ENCODE results near the gene CTNNAL1. TPM values are rescaled to one million over a fixed set of nuclear protein-coding genes. Genes with fewer than 3 reads are reported as not detected.

The CTNNAL1 gene
- total RNA-seq, 4 donors from 2014 or later = 106 to 231 (median 156) TPM

DNA sequence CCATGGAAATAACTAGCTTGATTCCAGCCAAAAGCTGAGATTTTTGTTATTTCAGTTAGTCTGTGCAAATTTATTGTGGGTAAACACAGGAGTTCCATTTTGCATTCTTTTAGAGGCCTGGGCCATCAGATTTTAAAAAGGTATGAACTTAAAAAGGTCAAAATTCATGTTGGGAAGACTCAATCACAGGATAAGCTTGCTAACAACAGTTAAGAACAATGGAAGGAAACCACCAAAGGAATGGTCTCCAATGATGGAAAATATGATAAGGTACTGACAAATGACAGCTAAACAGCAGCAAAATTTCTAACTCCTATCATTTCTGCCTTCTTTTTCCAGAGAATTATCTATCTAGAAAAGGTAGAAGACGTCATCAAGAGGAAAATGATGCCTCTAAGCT is 63.1 kb downstream of the CTNNAL1 start:
- H3K27me3 ChIP-seq = no peaks in the 10 kb centered on the region
- 71 to 80% methylated on average over 1 of the region's 1 CpG for WGBS, 2 donors
- intact Hi-C loops (cut with DNase I) = no loop called here

DNA sequence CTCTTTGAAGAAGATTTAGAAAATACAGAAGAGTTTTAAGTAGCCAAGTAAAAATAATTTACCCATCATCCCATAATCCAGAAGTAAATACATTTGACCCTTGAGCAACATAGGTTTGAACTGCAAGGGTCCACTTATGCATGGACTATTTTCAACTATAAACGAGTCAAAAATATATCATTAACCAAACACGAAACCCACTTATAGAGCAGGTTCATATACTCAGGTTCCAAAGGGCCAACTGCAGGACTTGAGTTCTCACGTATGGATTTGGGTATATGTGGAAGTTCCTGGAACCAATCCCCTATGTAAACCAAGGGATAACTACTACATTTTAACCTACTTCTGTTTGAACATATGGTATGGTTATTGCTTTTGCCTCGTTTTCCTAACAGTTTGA is 73.3 kb downstream of the CTNNAL1 start:
- TF ChIP-seq, protein P1, sequence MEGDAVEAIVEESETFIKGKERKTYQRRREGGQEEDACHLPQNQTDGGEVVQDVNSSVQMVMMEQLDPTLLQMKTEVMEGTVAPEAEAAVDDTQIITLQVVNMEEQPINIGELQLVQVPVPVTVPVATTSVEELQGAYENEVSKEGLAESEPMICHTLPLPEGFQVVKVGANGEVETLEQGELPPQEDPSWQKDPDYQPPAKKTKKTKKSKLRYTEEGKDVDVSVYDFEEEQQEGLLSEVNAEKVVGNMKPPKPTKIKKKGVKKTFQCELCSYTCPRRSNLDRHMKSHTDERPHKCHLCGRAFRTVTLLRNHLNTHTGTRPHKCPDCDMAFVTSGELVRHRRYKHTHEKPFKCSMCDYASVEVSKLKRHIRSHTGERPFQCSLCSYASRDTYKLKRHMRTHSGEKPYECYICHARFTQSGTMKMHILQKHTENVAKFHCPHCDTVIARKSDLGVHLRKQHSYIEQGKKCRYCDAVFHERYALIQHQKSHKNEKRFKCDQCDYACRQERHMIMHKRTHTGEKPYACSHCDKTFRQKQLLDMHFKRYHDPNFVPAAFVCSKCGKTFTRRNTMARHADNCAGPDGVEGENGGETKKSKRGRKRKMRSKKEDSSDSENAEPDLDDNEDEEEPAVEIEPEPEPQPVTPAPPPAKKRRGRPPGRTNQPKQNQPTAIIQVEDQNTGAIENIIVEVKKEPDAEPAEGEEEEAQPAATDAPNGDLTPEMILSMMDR (IDR thresholded peaks at IDR 0.05) = no peak
- no peak for TF ChIP-seq POLR2A (IDR thresholded peaks at IDR 0.05)
- H3K4me1 ChIP-seq = peaks cover 4 to 38% of the 10 kb centered on the region in 2 donors
- intact Hi-C loops (cut with DNase I) = no loop called here
- DNase-seq = no peak
- 93 to 94% methylated on average over 4 of the region's 4 CpGs for WGBS, 2 donors
- no peak overlapping the region for H3K27ac ChIP-seq
- H3K27me3 ChIP-seq = no peaks in the 10 kb centered on the region
- H3K4me3 ChIP-seq (replicated peaks in 1 of 3) = no peak overlapping the region
- H3K36me3 ChIP-seq = peaks cover 11 to 20% of the 10 kb centered on the region in 2 donors
- no peaks in the 10 kb centered on the region for H3K9me3 ChIP-seq

More for the DNA sequence above, 63.1 kb downstream of the CTNNAL1 start:
- DNase-seq = no peak
- Histone ChIP-seq H3K27ac (no peak overlapping the region), H3K4me3 (replicated peaks in 1 of 3) (no peak overlapping the region), H3K9me3 (no peaks in the 10 kb centered on the region), H3K4me1 (peaks cover 0 to 5% of the 10 kb centered on the region in 2 donors), H3K36me3 (peaks cover 0 to 4% of the 10 kb centered on the region in 2 donors)
- TF ChIP-seq, protein P1 (IDR thresholded peaks at IDR 0.05) = no peak
- no peak for TF ChIP-seq POLR2A (IDR thresholded peaks at IDR 0.05)

DNA sequence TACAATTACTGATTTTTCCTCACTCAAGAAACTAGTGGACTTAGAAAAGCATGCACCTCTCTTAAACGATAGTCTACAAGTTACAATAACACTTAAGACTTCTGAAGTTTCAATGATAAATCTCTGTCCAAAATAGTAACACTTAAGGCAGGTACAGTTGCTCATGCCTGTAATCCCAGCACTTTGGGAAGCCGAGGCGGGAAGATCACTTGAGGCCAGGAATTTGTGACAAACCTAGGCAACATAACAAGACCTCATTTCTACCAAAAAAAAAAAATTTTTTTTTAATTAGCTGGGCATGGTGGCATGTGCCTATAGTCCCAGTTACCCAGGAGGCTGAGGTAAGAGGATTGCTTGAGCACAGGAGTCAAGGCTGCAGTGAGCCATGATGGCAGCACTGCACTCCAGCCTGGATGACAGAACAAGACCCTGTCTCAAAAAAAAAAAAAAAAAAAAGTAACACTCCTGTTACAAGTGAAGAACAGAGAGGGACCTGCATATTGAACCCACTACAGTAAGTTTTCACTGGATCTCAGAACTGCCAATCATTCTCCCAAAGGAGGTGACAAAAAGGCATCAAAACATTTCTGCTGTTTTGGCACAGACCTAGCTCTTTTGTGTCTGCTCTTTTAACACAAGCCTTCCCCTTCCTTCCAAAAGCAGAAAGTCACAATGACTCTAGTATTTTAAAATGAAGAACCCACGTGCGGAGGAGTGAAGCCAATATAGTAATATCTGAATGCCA is 75.6 kb downstream of the CTNNAL1 start:
- Histone ChIP-seq H3K9me3 (no peaks in the 10 kb centered on the region), H3K27me3 (no peaks in the 10 kb centered on the region), H3K36me3 (peaks cover 0 to 13% of the 10 kb centered on the region in 2 donors), H3K4me3 (replicated peaks in 1 of 3) (no peak overlapping the region), H3K4me1 (peaks cover 12 to 44% of the 10 kb centered on the region in 2 donors), H3K27ac (peak overlapping the region; percentile 44 to 64 (median 44))
- intact Hi-C loops (cut with DNase I) = no loop called here
- 59 to 60% methylated on average over 5 of the region's 5 CpGs for WGBS, 2 donors
- no peak for TF ChIP-seq POLR2A (IDR thresholded peaks at IDR 0.05)
- TF ChIP-seq, protein P1 (IDR thresholded peaks at IDR 0.05) = no peak
- peak; percentile 52 to 59 for DNase-seq

DNA sequence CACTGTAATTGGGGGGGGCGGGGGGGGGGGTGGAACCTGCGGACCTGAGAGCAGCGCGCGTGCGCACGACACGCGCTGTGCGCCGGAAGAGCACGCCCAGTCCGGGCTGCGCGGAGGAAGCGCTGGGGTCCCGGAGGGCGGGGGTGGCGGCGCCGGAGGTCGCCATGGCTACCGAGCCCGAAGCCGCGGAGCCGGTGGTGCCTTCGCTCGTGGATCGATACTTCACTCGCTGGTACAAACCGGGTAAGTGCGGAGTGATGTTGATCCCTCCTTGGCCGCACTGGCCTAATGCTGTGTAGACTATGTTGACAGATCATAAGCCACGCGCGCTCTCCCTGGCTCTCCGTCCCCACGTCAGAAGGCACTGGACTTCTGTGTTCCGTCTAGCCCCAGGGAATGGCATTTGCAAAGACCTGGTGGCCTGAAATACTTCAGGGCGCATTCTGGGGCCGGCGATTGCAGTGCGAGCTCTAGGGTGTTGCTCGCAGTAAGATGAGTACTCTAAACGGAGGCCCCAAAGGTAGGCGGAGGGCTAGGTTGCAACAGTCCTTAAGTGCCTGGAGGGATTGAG is 78.9 kb downstream of the CTNNAL1 start, which contains the start of gene ABITRAM:
ABITRAM (plus strand) TSS at position 78 of the 571 bp plus-strand sequence; CDS start at position 165, 87 bp downstream.
- intact Hi-C loops (cut with DNase I) = no loop called here
- TF ChIP-seq POLR2A (IDR thresholded peaks at IDR 0.05) = no peak
- TF ChIP-seq, protein P1 (IDR thresholded peaks at IDR 0.05) = no peak
- WGBS, 2 donors = 0 to 1% methylated on average over 34 to 45 of the region's 47 CpGs
- DNase-seq = peak; percentile 73 to 75
- H3K9me3 ChIP-seq = no peaks in the 10 kb centered on the region
- H3K27me3 ChIP-seq = no peaks in the 10 kb centered on the region
- peak within 1 kb of the TSS; percentile 86 to 96 (median 89) for H3K27ac ChIP-seq
- peaks cover 15 to 48% of the 10 kb centered on the region in 2 donors for H3K4me1 ChIP-seq
- peaks cover 0 to under 1% of the 10 kb centered on the region in 2 donors for H3K36me3 ChIP-seq
- H3K4me3 ChIP-seq (replicated peaks in 1 of 3) = peak within 1 kb of the TSS; percentile 76 to 99 (median 95)

All from thyroid gland (tissue), 4 donors.